Ovary (tissue), 9 donors: ENCODE results near the gene DAB1. TPM values are rescaled to one million over a fixed set of nuclear protein-coding genes. Genes with fewer than 3 reads are reported as not detected.

Experiments used
- DNase-seq, 5 donors: peaks; one replicate each; pipeline ENCODE4 v3.0.0-alpha.2; 2019 to 2020
- H3K27ac ChIP-seq, 2 donors: fragments of 200-600 bp; one replicate each; pipeline versions ENCODE4 v1.5.1 to v1.8.0; 2019 to 2022
- H3K27me3 ChIP-seq: fragments of 200-600 bp; one replicate; pipeline ENCODE4 v1.8.0; 2022
- H3K36me3 ChIP-seq: fragments of 200-600 bp; sonication (generic); one replicate; pipeline ENCODE4 v1.5.1; 2019
- H3K4me1 ChIP-seq: one replicate; pipeline ENCODE4 v1.8.1; 2013; ENCODE audit warnings: mild to moderate bottlenecking, moderate library complexity; ENCODE audit not compliant: insufficient read depth
- H3K4me3 ChIP-seq: fragments of 200-600 bp; sonication (generic); one replicate; pipeline ENCODE4 v1.5.1; 2017
- H3K9me3 ChIP-seq, 2 donors: fragments of 200-600 bp in 1 of 2; sonication (generic) in 1 of 2; one replicate each; pipeline versions ENCODE4 v1.5.1 to v1.8.1; 2013 to 2019; ENCODE audit warnings: mild to moderate bottlenecking in 1 of 2, moderate library complexity in 1 of 2
- CTCF ChIP-seq, 3 donors: fragments of 450-650 bp in 2 of 3; fragments of 200-600 bp in 1 of 3; IDR thresholded peaks; one replicate each; pipeline versions ENCODE4 v1.5.1 to v1.8.0; 2016 to 2022; ENCODE audit warnings: antibody characterized with exemption in 3 of 3, mild to moderate bottlenecking in 1 of 3
- EP300 ChIP-seq: sonication (generic); formaldehyde crosslinking; IDR thresholded peaks from one replicate; pipeline ENCODE4 v1.6.1; 2017; ENCODE audit warnings: antibody characterized with exemption
- POLR2A ChIP-seq: fragments of 450-650 bp; IDR thresholded peaks from one replicate; pipeline ENCODE4 v1.6.1; 2017; ENCODE audit warnings: antibody characterized with exemption, mild to moderate bottlenecking, moderate library complexity
- WGBS, 3 donors: extraction: QIAGEN DNeasy Blood & Tissue Kit in 1 of 3; methylation state at CpG; one replicate each; pipeline versions ENCODE4 v1.1.5 to v1.1.7; 2013 to 2017; 5-methylcytosine and 5-hydroxymethylcytosine counted together
- intact Hi-C, 4 donors: fragments of 100-400 bp; cut with DNase I; formaldehyde crosslinking; loops; one replicate each; pipeline versions ENCODE4 v1.11.0 to v1.15.1; 2022 to 2023
- polyA plus RNA-seq, 2 donors: library from polyadenylated mRNA; stranded (reverse); fragments of 200-250 nt in 1 of 2; fragments of 350-450 nt in 1 of 2; fragmentation: Illumina TruSeq in 1 of 2; extraction: RNeasy Lipid Tissue Mini Kit (QIAGEN cat#74804) in 1 of 2; gene quantifications; one replicate each; pipeline ENCODE4 v1.2.3, GENCODE V29; 2013 to 2014
- total RNA-seq, 7 donors: library from RNA; depleted of rRNA in 2 of 7; stranded (reverse); fragments of >200 nt in 2 of 7; fragmentation: NEBNext Ultra II Directional in 3 of 7; extraction: Animal tissue kit (Norgen Biotek cat#: 25700) in 3 of 7; gene quantifications; one replicate each; pipeline versions ENCODE4 v1.1.0 to v1.2.4, GENCODE V29; 2016 to 2023
- donor health status: DM: no; HTN: no; CAD: no; lungs with moderate emphysema.
- donor health status: DM: no; HTN: no; CAD: no.
- donor health status: Bipolar disorder and iron deficiency.
- donor health status: DM: yes; HTN: yes; CAD: no.
- donor health status: DM: no; HTN: no; CAD: no.
- donor health status: DM: yes; HTN: yes; CAD: no.

DAB1 gene
- total and polyA plus RNA-seq, 9 donors, result 0.22 to 5.5 (median 0.77) TPM

GRCh38 chr1:57124170-57124569 is 299.7 kb downstream of the DAB1 start:
- WGBS, 3 donors, result 74 to 82% (median 77%) methylated on average over 2 of the region's 2 CpGs
- no peak for DNase-seq
- Histone ChIP-seq H3K27ac (no peak overlapping the region), H3K36me3 (no peaks in the 10 kb centered on the region), H3K4me3 (no peak overlapping the region), H3K4me1 (no peaks in the 10 kb centered on the region), H3K9me3 (no peaks in the 10 kb centered on the region), H3K27me3 (no peaks in the 10 kb centered on the region)
- intact Hi-C loops, result no loop called here
- TF ChIP-seq EP300 (no peak), CTCF (IDR thresholded peaks at IDR 0.05) (no peak), POLR2A (no peak)

GRCh38 chr1:57122031-57122430 is 301.8 kb downstream of the DAB1 start:
- no peaks in the 10 kb centered on the region for H3K9me3 ChIP-seq
- no peak overlapping the region for H3K4me3 ChIP-seq
- H3K4me1 ChIP-seq, result no peaks in the 10 kb centered on the region
- no peak for TF ChIP-seq EP300
- no peak for TF ChIP-seq POLR2A
- no peak for TF ChIP-seq CTCF (IDR thresholded peaks at IDR 0.05)
- H3K27ac ChIP-seq, result no peak overlapping the region
- intact Hi-C loops, result no loop called here
- no peaks in the 10 kb centered on the region for H3K36me3 ChIP-seq
- no peak for DNase-seq
- 40 to 70% (median 48%) methylated on average over 2 of the region's 2 CpGs for WGBS, 3 donors
- no peaks in the 10 kb centered on the region for H3K27me3 ChIP-seq

GRCh38 chr1:57118948-57119603 is 304.8 kb downstream of the DAB1 start:
- DNase-seq, result no peak
- intact Hi-C loops, result no loop called here
- TF ChIP-seq POLR2A (no peak), EP300 (no peak), CTCF (IDR thresholded peaks at IDR 0.05) (no peak)
- H3K27me3 ChIP-seq, result no peaks in the 10 kb centered on the region
- WGBS, 3 donors, result 38 to 50% (median 50%) methylated on average over 4 of the region's 4 CpGs
- no peaks in the 10 kb centered on the region for H3K36me3 ChIP-seq
- no peak overlapping the region for H3K4me3 ChIP-seq
- H3K27ac ChIP-seq, result no peak overlapping the region
- H3K9me3 ChIP-seq, result no peaks in the 10 kb centered on the region
- no peaks in the 10 kb centered on the region for H3K4me1 ChIP-seq

GRCh38 chr1:57117753-57118152 is 306.1 kb downstream of the DAB1 start:
- Histone ChIP-seq H3K27ac (no peak overlapping the region), H3K9me3 (no peaks in the 10 kb centered on the region), H3K4me3 (no peak overlapping the region), H3K27me3 (no peaks in the 10 kb centered on the region), H3K4me1 (no peaks in the 10 kb centered on the region), H3K36me3 (no peaks in the 10 kb centered on the region)
- intact Hi-C loops, result no loop called here
- TF ChIP-seq CTCF (IDR thresholded peaks at IDR 0.05) (no peak), EP300 (no peak), POLR2A (no peak)
- 59 to 71% (median 62%) methylated on average over 1 of the region's 1 CpG for WGBS, 3 donors
- DNase-seq, result no peak
